PFSK-1 (cell line): ENCODE results near the gene DGKG.

ENCODE experiments used
- FOXP2 ChIP-seq: optimal IDR thresholded peaks from 2 replicates; pipeline ENCODE3; 2011; ENCODE audit warnings: borderline replicate concordance, control low read depth, inconsistent platforms; ENCODE audit not compliant: insufficient read depth; ENCODE audit errors: extremely low read length, extremely low read depth
- POLR2AphosphoS5 ChIP-seq: IDR thresholded peaks from 2 replicates; pipeline ENCODE4 v1.6.1; 2012; ENCODE audit warnings: low read depth, mild to moderate bottlenecking, control low read depth, low read length, moderate library complexity
- REST ChIP-seq, 2 experiments: IDR thresholded peaks; 2 replicates each; pipeline versions ENCODE4 v1.6.1 to v1.8.0; 2011 to 2012; ENCODE audit warnings: low read depth in 2 of 2, low read length in 2 of 2, control low read depth in 1 of 2, inconsistent platforms in 1 of 2, mild to moderate bottlenecking in 1 of 2, moderate library complexity in 1 of 2; ENCODE audit not compliant: insufficient read depth in 1 of 2
- SIN3A ChIP-seq: IDR thresholded peaks from 2 replicates; pipeline ENCODE4 v1.6.1; 2012; ENCODE audit warnings: mild to moderate bottlenecking, low read length, moderate library complexity, borderline replicate concordance; ENCODE audit not compliant: insufficient read depth
- TAF1 ChIP-seq: IDR thresholded peaks from 2 replicates; pipeline ENCODE4 v1.6.1; 2012; ENCODE audit warnings: low read length, control low read depth, borderline replicate concordance; ENCODE audit not compliant: insufficient read depth

DNA sequence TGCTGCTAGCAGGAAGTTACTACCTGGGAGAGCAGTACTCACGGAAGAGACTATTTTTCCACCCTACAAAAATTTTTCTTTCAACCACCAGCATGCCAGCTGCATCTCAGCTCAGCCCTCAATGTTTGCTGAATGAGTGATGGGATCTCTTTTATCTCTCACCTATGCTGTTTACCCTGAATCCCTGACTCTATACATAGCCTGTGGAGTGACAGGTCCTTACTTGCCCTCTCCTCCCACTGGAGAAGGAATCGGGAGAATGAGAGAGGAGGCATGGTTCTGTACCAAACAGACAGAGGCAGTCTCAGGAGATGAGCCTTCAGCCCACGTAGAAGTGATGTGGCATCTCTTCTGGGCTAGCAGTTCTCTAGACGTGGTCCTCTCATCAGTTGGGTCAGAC is 6.7 kb upstream of the DGKG start:
- no peak for TF ChIP-seq POLR2AphosphoS5
- TF ChIP-seq TAF1, result no peak
- TF ChIP-seq REST (IDR thresholded peaks at IDR 0.05; ENCODE audit: insufficient read depth in 1 of 2, low read depth in 2 of 2, low read length in 2 of 2), result no peak
- TF ChIP-seq SIN3A, result no peak
- no peak for TF ChIP-seq FOXP2
